HG02981 (cell line): Measurements from ENCODE around the gene CHD9.
A peak's percentile ranks its signal among the peaks of the same experiment; 100 is the strongest.

Experiments used
- ATAC-seq: cut with Tn5 transposase; IDR thresholded peaks from one replicate; pipeline ENCODE4 v1.9.1; 2021; ENCODE audit warnings: mild to moderate bottlenecking, moderate library complexity; ENCODE audit not compliant: unreplicated experiment

The CHD9 gene

DNA sequence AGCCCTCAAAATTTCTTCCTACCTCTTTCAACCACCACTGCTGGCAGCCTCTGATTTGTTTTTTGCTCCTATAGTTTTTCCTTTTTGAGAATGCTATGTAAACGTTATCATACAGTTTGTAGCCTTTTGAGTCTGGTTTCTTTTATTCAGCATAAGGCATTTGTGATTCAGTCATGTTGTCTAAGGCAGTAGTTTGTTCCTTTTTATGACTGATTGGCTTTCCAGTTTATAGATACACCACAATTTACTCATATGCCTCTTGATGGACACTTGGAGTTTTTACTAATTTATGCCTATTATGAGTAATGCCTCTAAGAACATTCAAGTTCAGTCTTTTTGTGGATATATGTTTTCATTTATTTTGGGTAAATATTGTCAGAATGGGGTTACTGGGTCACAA is 136.6 kb downstream of the CHD9 start:
- ATAC-seq, result no peak

DNA sequence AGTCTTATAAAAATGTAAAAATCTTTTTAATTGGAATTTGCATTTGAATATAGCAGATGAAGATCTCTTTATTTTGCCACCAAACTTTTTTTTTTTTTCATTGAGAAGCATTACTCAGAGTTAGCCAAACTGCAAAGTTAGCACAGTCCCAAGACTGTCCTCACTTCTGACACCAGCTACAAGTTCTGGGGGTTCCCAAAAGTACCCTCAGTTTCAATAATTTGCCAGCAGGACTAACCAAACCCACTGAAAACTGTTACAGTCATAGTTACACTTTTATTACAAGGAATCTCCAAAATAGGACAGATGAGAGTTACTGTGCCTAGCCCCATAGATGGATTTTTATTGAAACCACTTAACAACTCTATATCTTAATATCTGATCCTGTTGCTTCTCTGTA is 144.1 kb downstream of the CHD9 start:
- no peak for ATAC-seq

DNA sequence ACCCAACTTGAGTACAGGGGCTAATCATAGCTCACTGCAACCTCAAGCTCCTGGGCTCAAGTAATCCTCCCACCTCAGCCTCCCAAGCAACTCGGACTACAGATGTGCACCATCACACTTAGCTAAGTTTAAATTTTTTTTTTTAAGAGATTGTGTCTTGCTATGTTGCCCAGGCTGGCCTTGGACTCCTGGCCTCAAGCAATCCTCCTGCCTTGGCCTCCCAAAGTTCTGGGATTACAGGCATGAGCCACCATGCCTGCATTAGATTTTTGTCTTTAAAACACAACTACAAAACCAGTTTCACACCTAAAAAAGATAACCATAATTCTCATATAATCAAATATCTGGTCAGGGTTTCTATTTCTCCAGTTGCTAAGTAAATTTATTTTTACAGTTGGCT is 147.1 kb downstream of the CHD9 start:
- no peak for ATAC-seq

DNA sequence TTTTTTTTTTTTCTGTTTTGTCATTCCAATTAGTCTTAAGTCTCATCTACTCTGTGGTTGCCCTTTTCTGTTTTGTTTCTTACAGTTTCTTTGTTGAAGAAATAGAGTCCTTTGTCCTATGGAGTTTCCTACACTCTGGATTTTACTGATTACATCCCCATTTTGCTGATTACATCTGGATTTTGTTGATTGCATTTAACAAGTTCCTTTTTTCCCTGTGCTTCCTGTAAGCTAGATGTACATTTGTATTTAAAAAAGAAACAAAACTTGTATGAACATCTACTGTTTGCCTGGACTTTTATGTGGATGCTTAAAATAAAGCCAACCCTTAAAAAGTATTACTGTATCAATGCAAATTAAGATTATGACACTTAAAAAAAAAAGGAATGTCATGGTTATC is 147.6 kb downstream of the CHD9 start:
- no peak for ATAC-seq

DNA sequence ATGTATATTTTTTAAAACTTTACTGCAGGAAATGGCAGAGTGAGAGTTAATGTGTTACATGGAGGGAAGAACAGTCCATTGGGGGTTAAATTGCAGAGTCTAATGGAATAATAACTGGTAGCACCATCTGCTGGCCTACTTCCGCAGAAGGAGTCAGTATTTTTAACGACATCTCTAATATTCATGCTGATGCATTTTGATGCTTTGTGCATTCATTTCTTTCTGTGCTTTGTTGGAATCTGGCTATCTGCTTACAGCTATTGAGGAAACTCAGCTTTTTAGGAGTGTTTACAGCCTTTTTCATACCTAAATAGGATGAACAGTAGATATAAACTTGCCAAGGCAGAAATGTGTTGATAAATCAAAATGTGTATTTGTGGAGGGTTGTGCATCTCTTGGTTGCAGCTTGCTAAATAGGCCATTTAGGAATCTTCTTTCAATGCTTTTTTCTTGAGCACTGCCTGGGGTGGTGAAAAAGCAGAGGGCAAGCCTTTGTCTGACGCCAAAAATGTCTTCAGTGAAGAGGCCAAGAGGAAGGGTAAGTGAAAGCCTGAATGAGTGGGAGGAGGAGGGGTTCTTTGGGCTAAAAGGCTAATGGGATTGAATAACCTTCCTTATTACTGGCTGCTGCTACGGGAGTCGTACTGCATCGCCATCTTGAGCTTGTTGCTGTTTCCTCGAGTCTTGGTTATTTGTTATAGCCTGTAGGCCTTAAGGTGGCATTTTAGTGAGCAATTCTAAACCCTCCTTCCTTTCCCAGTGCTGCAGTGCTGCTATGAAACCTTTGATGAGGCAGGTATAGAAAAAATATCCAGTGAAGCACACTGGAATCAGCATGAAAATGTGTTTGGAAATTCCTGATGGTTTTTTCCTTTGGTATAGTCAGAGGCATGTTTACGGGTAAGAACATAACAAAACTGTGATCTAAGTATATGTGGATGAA is 153.3 kb downstream of the CHD9 start:
- ATAC-seq, result peak; percentile 79

DNA sequence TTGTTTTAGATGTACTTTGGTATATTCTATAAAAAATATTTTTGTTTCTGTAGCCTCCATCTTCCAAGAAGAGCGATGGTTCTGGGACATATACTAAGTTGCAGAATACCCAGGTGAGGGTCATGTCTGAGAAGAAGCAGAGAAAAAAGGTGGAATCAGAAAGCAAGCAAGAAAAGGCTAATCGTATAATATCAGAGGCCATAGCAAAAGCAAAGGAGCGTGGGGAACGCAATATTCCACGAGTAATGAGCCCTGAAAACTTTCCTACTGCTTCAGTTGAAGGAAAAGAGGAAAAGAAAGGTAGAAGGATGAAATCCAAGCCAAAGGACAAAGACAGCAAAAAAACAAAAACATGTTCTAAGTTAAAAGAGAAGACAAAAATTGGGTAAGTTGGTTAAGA is 154.6 kb downstream of the CHD9 start:
- ATAC-seq, result no peak

DNA sequence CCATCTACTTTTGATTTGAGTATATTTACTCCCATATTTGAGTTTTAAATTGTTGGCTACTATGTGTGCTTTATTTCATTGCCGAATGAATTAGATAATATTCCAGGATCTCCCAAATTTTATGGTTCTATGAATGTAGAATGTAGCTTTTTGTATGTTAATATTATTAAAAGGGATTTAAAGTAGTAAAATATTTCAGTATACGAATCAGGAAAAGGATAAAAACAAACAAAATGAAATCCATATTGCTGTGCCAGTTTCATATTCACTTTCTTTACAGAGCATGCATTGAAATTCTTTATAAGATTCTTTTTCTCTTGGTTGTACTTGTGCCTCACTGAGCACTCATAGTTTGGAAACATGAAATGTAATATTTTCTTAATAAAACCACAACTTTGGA is 155.1 kb downstream of the CHD9 start:
- no peak for ATAC-seq

DNA sequence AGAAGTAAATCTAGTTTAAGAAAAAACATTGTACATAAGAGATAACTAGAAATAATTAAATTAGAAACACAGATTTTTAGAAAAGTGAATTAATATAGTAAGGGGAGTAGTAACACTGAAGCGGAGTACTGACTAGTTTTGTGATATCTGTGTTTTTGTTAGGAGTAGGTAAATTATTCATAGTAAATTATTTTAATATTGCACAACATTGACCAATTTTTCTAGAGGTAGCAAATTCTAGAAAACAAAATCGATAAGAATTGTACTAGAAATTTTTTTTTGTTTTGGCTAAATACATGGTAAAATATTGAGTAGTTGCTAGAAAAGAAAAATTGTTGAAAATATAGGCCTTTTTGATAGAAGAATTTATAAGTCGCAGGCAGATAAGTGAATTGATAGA is 156.5 kb downstream of the CHD9 start:
- ATAC-seq, result no peak

DNA sequence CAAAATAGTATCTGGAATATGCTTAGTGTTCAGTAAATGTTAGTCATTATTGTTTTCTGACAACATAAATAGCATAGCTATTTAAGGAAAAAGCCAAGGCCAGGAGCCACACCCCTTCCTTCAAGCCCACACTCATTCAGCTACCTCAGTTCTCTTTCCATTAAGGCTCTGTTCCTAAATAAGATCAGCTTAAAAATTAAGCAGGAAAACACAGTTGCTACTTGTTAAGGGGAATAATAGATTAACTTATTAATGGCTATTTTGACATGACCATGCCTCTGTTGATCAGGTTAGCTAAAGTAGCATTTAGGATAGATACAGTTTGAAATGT is 158.1 kb downstream of the CHD9 start:
- no peak for ATAC-seq

DNA sequence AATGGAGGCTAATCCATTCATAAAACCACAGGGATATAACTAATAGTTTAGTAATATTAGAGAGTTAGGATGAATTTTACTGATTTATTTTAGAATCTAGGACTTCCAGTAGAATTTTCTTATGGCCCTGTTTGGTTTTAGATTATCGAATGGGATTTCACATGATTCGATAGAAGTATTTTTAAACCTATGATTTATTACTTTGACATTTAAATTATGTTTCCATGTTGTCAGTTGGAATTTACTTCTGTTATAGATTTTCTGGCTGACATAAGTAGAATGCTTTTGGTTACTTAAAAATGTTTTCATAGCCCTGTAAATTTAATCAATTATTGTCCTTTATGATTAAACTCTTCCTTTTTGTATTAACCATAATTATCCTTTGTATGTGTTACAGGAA is 158.8 kb downstream of the CHD9 start:
- no peak for ATAC-seq

DNA sequence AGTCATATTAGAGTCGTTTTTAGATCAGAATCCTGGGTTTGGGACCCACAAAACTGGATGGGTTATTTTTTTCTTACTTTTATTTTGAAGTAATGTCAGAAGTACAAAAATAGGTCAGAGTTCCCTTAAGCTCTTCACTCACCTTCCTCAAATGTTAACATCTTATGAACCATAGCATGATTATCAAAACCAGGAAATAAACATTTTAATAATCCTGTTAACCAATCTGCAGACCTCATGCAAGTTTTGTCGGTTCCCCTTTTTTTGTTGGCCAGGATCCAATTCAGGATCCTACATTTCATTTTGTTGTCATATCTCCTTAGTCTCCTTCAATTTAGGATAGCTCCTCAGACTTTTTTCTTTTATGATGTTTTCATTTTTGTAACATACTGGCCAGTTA is 162.0 kb downstream of the CHD9 start:
- no peak for ATAC-seq

DNA sequence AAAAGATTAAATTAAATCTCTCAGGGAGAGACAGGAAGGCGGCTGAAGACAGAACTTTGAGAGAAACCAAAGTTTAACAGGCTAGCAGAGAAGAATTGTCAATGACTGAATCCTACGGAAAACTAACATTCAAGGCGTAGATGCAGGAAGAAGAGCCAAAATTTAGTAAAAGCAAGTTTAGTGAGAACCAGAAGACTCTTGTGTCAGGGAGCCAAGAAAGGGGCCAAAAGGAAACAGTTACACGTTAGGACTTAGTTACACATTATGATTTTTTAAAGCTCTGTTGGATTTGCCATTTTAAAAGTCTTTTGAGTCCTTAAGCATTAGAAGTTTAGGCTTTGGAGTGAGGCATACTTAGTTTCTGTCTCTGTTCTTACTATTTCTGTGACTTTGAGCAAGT is 164.6 kb downstream of the CHD9 start:
- ATAC-seq, result peak; percentile 15

DNA sequence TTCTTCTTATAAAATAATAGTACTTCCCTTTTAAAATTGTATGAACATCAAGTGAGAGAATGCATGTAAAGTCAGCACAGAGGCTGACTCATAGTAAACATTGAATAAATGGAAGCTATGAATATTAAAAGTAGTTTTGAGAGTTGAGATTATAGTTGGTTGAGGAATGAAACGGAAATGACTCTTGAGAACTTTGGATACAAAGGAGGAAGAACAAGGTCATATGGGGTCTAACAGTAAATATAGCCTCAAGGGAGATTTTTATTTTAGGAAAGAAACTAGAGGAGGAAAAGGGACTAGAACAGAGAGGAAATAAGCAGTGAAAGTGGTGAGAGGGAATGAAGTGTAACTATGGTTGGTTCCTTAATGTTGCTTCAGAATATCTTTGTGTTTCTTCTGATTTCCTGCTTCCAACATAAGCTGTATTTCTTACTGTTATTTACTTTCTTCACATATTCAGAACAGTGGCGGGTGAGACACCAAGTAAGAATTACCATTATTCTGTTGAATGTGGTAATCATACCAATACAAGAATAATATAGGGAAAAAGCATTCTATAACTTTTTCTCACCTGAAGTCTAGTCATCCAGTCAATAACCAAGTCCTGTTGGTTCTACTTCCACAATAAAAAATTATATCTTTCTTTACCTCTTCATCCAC is 165.1 kb downstream of the CHD9 start:
- ATAC-seq, result peak; percentile 65

DNA sequence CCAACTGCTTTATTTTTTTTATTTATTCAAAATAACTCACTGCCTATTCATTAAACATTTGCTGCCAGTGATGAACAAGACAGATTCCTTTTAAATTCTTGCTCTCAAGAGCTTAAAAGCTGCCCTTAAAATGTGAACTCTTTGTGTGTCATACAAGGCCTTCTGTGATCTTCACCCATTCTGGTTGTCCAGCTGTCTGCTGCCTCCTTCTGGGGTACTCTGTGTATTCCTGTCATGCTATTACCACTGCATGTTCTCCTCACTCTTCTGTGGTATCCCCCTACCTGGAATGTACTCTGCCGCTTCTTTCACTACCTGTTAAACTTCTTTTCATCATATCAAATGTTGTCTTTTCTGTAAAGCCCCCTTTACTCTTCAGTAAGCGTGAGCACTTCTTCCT is 165.8 kb downstream of the CHD9 start:
- ATAC-seq, result no peak

DNA sequence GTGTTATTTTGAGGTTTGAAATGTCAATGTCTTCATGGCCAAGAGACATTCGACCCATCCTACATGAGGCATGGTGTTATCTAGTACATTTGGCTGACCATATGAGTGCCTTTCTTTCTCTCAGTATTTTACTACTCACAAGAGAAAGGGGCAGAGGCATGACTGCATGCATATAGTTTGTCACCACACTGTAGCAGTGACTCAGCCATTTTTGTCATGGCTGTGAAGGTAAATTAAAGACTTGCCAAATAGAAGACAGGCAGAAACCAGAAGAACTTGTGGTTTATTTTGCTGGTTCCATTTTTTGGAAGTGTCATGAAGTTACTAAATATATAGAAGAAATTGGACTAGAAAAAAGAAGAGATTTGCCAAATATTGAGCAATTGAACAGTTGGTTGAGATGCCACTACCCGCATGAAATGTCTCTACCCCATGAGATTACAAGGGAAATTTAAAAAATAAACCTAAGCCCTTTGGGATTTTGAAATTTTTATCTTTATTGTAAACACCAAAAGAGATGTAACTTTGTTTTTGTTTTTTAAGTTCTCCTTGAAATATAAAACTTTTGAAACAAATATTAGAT is 170.3 kb downstream of the CHD9 start:
- no peak for ATAC-seq

DNA sequence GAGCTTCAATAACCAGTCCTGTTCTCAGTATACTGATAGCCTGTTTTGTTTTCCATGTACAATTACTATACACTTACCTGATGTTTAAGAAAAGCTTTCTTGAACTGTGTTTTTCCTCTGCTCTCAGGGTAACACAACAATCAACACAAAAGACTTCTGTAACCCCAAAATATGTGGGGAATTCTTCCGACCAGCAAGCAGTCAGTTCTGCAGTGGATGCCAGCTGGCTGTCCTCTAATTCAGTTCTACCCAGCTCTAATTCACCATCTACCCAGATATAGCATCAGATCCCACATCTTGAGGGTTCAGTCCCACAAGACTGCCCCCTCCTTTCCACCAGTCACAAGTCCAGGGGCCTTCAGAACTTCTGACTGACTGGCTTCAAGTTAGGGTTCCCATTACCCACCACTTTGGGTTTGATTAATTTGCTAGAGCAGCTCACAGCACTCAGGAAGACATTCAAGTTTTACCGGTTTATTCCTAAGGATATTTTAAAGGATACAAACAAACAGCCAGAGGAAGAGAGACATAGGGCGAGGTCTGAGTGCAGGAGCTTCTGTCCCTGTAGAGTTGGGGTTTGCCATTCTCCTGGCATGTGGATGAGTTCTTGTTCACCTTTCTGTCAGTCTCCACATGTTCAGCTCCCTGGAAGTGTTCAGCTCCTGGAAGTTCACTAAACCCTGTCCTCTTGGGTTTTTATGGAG is 178.2 kb downstream of the CHD9 start:
- no peak for ATAC-seq

DNA sequence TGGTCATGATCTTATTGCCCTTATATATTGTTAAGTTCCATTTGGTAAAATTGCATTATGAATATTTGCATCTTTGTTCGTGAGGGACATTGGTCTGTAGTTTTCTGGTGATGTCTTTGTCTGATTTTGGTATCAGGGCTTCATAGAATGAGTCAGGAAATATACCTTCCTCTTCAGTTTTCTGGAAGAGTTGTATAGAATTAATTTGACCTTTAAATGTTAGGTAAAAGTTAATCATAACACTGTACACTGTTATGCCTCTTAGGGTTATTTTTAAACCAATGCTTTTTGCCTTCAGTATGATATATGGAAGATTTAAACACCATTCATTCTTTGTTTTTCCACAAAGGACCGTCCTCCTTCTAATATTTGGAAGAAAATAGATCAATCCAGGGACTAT is 180.0 kb downstream of the CHD9 start:
- ATAC-seq, result no peak

DNA sequence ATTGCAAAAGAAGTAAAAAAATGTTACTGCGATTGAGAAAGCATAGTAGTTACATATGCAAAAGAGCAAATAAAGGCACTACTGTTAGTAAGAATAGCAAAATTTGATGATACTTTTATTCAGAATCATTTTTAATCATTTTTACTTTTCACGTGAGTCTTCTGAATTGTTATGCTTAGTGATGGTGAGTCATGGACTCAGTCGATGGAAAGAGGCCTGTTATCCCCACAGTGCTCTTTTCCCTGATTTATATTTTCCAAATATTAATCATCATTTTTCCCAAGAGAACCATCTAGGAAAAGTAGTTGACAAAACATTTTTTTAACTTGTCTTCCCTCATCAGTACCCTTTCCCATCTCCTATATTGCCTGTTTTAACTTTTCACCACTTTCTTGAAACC is 181.1 kb downstream of the CHD9 start:
- no peak for ATAC-seq

DNA sequence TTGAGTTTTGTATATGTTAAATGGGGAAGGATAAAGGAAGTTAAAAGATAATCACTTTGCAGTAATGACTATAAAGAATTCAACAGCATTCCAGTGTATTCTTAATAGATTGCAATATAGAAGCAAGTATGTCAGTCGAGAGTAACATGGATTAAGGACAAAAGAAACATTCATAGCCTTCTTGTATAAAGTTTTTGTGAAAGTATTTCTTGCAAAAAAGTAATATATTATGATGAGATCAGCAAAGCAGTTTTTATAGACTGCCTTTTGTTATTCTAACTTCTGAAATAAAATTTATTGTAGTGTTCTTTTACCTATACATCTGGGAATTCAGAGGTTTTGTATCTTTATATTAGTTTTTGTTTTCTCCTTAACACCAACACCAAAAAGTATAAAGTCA is 194.5 kb downstream of the CHD9 start:
- no peak for ATAC-seq

DNA sequence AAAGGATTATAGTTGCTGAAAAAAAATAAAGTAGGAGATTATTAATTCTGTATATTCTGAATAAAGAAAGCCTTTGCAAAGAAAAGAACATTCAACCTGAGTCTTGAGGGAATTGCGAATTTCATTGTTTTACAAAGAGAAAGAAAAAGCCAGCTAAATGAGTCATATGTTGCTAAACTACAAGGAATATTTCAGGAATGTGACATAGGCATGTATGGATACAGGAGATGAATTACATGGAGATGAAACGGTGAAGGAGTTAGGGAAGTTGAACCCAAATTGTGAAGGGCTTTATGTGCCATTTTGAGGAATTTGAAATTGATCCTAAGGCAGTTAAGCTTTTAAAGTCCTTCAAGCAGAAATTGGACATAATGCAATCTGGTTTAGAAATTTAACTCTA is 202.2 kb downstream of the CHD9 start:
- ATAC-seq, result no peak

DNA sequence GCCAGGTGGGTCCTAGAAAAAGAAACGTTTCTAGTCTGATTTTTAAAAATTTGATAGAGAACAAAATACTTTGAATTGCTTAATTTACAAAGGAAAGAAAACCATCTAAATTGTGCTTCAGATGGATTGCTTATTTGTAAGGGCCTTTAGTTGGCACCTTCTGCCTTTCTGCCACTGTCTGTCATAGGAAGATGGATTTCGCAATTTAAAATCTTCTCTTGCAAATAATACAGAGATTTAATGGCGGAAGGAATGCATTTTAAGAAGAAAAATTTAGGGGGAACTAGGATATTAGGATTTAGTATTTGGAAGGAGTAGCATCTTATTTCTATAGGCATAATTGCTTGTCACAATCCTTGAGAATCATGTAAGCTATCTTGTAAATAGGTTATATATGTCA is 204.0 kb downstream of the CHD9 start:
- ATAC-seq, result no peak

DNA sequence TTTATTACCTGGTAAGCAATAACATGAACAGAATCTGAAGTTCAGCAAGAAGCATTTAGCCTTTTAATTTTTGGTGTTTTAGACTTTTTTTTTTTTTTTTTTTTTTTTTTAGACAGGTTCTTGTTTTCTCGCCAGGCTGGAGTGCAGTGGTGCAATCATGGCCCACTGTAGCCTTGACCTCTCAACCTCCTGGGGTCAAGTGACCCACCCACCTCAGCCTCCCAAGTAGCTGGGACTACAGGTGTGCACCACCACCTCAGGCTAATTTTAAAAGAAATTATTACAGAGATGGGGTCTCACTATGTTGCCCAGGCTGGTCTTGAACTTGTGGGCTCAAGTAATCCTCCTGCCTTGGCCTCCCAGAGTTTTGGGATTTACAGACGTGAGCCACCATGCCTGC is 206.5 kb downstream of the CHD9 start:
- no peak for ATAC-seq
